ENCODE measurements around the gene CALML3.

DNA sequence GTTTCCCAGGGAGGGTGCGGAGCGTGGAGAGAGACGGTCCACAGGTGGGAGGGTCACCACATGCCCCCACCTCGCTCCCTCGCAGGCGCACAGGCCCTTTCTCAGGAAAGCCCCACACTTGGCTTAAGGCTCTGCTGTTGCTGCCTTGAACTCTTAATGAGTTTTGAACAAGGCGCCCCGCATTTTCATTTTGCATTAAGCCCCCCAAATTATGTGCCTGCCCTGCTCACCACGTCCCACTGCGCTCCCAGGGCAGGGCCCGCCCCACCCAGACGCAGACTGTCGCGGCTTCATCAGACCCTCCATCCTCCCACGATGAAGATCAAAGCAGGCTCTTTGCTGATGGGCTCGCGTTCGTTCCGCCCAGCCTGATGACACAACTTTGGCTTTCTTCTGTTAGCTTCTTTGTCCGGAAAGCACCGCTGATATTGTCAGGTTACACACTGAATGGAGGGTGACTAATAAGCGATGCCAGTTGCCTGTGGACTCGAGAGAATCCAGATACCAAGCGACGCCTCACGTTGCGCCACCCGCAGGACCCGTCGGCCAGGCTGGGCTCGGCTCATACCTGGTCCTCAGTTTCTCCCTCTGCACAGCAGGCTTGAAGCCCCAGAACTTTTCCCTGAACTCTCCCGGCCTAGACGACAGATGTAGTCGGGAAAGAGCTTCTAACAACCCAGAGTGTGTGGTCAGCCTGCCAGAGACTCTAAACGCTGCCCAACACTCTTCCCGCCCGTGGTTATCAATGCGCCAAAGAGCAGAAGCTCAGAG, 9.5 kb downstream of the CALML3 start:
- TF ChIP-seq CTCF (conservative IDR thresholded peaks at IDR 0.05; ENCODE audit: low read depth, low read length) (no peak), EZH2 (IDR thresholded peaks at IDR 0.05; ENCODE audit: low read length, unreplicated experiment) (no peak), EZH2phosphoT487 (IDR thresholded peaks at IDR 0.05; ENCODE audit: borderline replicate concordance, low read length) (no peak)

Data from PC-3 (cell line).